ENCODE data around the gene KRTAP5-10.
"Not testable (repeated sequence)": the region's sequence is repeated elsewhere in the genome, so short reads cannot be mapped to it uniquely, and the experiment has no call there.

KRTAP5-10 gene

DNA sequence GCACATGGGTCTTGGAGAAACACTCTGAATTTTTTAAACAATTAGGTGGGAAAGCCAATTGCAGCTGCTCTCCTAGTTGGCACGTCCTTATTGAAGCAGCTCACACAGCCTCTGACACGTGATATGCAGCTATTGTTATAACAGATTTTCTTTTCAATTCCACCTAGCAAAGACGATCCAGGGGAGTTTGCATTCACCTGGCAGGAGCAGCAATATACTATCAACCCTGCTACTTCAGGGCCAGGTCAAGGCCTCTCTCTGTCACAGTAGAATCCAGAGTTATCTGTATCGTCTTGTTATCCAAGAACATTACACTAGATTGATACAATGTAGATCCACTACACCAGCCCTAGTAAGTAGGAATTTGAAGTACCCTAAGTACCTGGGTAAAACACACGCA, 9.1 kb downstream of the KRTAP5-10 start:
- DNase-seq: no peak

GRCh38 chr11:71575723-71576424, 10.5 kb downstream of the KRTAP5-10 start:
- no peak for DNase-seq

GRCh38 chr11:71576688-71577465, 11.5 kb downstream of the KRTAP5-10 start:
- not testable (repeated sequence) for DNase-seq

GRCh38 chr11:71577469-71578004, 12.2 kb downstream of the KRTAP5-10 start:
- no peak for DNase-seq

DNA sequence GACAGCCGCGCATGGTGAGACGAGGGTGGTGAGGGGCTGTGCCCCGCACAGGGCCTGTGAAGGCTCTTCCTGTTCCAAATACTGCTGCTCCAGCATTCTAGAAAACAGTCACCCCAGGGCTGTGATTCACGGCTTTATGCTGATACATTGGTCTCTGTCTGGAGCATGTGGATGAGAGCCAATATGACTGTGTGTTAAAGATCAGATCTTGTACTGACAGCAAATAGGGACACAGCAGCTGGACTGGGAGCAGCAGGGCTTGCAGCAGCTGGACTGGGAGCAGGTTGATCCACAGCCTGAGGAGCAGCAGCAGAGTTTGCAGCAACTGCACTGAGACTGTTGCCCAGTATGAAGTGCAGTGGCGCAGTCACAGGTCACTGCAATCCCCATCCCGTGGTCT, 14.2 kb downstream of the KRTAP5-10 start:
- DNase-seq: not testable (repeated sequence)

DNA sequence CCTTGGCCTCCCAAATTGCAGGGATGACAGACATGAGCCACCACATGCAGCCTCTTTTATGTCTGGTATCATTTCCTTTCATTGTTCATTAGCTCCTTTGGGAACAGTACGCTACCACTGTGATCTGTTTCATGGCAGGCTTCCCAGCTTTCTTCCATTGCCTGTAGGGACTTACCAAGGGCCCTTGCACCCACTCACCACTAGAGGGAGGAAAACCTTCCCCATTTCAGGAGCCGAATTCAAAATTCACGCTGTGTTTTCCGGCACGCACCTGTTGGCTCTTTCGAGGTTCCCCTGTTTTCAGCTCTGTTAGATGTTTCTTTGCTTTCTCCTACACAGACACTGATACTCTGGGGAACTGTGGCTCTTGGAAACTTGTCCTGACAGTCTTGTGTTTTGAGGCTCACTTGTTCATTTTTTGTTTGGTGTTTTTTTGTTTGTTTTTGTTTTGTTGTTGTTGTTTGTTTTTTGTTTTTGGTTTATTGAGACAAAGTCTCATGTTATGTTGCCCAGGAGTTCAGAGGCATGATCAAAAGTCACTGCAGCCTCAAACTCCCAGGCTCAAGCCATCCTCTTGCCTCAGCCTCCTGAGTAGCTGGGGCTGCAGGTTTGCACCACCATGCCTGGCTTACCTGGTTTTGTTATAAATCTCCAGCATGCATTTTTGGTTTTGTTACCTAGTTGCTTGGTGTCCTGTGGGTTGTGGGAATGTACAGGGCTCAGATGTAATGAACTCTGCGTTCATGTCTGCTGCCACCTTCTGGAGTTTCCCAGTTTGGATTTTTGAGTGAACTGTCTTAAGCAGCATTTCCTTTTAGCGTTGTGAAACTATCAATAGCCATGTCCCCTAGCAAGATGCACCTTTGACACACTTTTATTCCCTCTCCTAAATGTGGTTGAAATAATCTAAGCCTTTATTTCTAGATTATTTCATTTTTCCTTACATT, 15.0 kb downstream of the KRTAP5-10 start:
- DNase-seq: no peak

DNA sequence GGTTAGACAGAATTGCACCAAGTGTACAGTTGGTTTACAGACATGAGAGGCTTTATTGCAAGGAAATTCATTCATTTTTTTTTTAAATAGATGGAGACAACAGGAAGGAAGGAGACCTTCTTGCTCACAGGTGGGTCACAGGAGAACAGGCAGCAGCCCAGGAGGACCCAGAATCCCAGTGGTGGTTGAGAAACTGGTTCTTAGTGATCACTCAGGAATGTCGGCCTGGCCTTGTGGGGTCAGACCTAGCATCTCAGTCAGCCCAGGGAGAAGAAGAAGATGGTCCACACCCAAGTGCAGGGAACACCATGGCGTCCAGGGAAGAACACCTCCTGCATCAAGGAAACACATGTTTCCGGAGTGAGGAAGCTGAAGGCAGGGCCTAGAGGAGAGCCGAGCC, 16.5 kb downstream of the KRTAP5-10 start:
- DNase-seq: no peak

GRCh38 chr11:71582309-71582895, 17.0 kb downstream of the KRTAP5-10 start, which contains the start of gene KRTAP5-11:
TSS of gene KRTAP5-11 (minus strand) at chr11:71582875. CDS start at chr11:71582837, 38 bp downstream.
- no peak for DNase-seq

DNA sequence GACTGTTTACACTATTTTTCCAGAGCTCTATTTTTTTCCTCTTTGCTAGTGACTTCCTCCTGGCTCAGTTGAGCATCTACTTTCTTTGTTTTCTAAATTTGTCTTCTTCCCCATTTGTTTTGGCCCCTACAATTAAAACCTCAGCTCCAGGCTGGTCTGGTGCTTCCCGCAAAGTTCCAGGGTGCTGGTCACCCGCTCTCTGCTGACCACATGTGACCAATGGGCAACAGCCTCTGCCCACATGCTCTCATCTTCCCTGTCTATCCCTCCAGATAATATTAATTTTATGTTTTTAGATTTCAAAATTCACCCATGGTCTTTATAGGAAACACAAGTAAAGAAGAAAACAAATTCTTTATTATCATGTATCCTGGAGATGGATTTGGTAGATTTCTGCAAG, 17.6 kb downstream of the KRTAP5-10 start:
- DNase-seq: not testable (repeated sequence)

- DNase-seq: not testable (repeated sequence)
Observed at GRCh38 chr11:71585673-71586072, 20.3 kb downstream of the KRTAP5-10 start.

DNA sequence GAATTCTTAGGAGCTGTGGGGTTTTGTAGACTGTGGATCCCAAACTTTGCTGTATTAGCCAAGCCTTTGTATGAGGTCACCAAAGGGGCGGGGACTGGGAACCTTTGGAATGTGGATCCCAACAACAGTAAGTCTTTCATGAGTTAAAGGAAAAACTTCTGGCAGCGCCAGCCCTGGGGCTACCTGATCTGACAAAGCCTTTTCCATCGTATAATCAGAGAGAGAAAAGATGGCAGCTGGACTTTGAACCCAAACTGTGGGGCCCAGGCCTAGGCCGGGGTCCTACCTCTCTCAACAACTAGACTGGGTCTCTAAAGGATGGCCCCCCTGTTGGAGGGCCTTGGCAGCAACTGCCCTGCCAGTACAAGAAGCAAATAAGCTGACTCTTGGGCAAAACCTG, 23.0 kb downstream of the KRTAP5-10 start:
- DNase-seq: not testable (repeated sequence)

GRCh38 chr11:71588822-71589545, 23.6 kb downstream of the KRTAP5-10 start:
- not testable (repeated sequence) for DNase-seq

DNA sequence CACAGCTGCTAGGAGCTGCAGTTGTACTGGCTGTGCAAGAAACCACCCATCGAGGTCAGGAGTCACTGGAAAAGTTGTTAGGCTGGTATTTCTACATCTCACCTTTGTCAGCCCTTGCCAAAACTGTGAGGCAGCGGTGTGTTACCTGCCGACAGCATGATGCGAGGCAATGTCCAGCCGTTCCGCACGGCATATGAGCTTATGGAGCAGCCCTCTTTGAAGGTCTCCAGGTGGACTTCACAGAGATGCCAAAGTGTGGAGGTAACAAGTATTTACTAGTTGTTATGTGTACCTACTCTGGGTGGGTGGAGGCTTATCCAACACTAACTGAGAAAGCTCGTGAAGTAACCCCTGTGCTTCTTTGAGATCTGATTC, 24.2 kb downstream of the KRTAP5-10 start:
- DNase-seq: not testable (repeated sequence)

GRCh38 chr11:71603221-71603620, 37.9 kb downstream of the KRTAP5-10 start:
- DNase-seq: not testable (repeated sequence)

- not testable (repeated sequence) for DNase-seq
Observed at GRCh38 chr11:71604798-71605488, 39.6 kb downstream of the KRTAP5-10 start.

GRCh38 chr11:71606853-71607519, 41.6 kb downstream of the KRTAP5-10 start:
- not testable (repeated sequence) for DNase-seq

GRCh38 chr11:71607520-71608216, 42.3 kb downstream of the KRTAP5-10 start:
- not testable (repeated sequence) for DNase-seq

DNA sequence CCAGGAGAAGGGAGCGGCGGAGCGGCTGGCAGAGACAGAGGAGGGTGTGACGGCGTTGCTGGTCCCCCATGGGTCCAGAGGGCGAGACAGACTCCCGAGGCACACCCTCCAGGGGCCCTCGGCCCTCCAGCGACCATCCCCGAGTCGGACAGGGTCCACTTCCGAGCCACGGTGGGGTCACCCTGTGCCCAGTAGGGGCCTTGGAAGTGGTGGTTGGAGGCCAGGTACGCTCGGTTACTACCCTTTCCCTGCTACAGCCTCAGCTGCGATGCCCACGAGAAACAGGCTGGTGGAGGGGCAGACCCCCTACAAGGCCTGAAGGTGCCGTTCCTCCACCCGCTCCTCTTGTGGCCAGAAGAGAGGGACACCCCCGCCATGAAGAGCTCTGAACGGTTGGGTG, 42.9 kb downstream of the KRTAP5-10 start:
- not testable (repeated sequence) for DNase-seq

GRCh38 chr11:71611218-71611910, 46.0 kb downstream of the KRTAP5-10 start:
- DNase-seq: not testable (repeated sequence)

All from bone marrow (tissue), 2 donors.